Heart left ventricle (tissue), 13 donors: ENCODE results near the gene CTPS1.

Experiments used
- CTCF ChIP-seq, 12 donors: fragments of 200-600 bp; sonication (generic) in 4 of 12; IDR thresholded peaks; one replicate each; pipeline versions ENCODE4 v1.5.0 to v1.8.0; 2018 to 2022; ENCODE audit warnings: antibody characterized with exemption in 12 of 12, mild to moderate bottlenecking in 5 of 12
- POLR2A ChIP-seq, 2 donors: fragments of 450-650 bp; IDR thresholded peaks; one replicate each; pipeline ENCODE4 v1.6.1; 2017; ENCODE audit warnings: antibody characterized with exemption in 2 of 2, mild to moderate bottlenecking in 2 of 2, moderate library complexity in 2 of 2
- donor health status: ischemic (EF 13 %, LVEDD 7.1; RV severe dilation, severe dysfunction).
- donor health status: DM: no; HTN: yes; CAD: no.
- donor health status: DM: no; HTN: no; CAD: no.
- donor health status: ischemic (EF 25% LVEDD 6.9; RV normal size, moderate dysfunction).
- donor health status: ischemic (EF 25% LVEDD 5.7; RV mildly dilated, moderate dysfunction).
- donor health status: ischemic (EF 35%, LVEDD 5.7; RV mildly dilated, moderate dysfunction).
- donor health status: nonischemic (EF 11% LVEDD 7.7; RV severe dilation, severe dysfunction).
- donor health status: DM: yes; HTN: yes; CAD: no.
- donor health status: PGD.
- donor health status: ischemic (EF 29% LVEDD 5.4; RV normal size, mild dysfunction).
- donor health status: nonischemic (EF 23%, LVEDD 6.1; RV moderate dilation, normal function).

- TF ChIP-seq CTCF (IDR thresholded peaks at IDR 0.05) (no peak), POLR2A (IDR thresholded peaks at IDR 0.05) (no peak)
These were observed 26.4 kb downstream of the CTPS1 start for GRCh38 chr1:41005876-41006275.
